NOMO-1 treated with dmso at 0.1 percent for 144 hours (cell line): ENCODE data around the gene KLHL18.
"Not testable (repeated sequence)": the region's sequence is repeated elsewhere in the genome, so short reads cannot be mapped to it uniquely, and the experiment has no call there.

Experiments used
- DNase-seq: peaks from one replicate; lab custom pipeline; 2025; ENCODE audit not compliant: unreplicated experiment; lab: John Stamatoyannopoulos, UW

The KLHL18 gene

DNA sequence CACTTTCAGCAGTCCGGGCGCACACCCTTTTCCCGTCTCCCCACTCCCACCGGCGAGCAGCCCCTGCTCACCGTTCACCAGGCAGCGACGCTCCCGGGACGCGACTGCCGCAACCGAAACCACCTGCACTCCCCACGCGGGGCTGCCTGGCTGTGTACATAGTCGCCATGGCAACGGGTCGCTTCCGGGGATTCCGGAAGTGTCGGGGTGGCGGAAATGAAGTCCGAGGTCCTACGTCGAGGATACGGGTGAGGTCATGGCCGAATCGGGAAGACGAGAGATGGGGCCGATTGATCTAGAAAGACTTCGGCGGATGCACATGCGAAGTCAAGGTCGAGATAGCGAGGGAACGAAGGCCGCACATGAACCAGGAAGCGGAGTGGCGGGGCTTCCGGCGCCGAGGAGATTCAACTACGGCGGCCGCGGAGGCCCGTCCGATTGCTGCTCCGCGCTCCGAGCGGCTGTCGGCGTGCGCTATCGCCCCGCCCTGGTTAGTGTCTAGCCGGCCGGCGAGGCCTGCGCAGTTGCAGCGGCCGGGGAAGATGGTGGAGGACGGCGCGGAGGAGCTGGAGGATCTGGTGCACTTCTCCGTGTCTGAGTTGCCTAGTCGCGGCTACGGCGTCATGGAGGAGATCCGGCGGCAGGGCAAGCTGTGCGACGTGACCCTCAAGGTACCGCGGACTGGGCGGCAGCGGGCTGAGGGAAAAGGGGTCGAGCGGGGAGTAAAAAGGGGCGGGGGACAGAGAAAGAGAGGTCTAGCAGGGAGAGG, at the start of gene KLHL18, which contains the start of gene KIF9:
KLHL18 (plus strand) TSS at position 521 of the 769 bp plus-strand sequence; CDS start at position 543, 22 bp downstream.
KIF9 (minus strand) TSS at position 376 of the 769 bp plus-strand sequence. CDS start 5,425 bp downstream, outside the sequence.
- peak; percentile 95 for DNase-seq

DNA sequence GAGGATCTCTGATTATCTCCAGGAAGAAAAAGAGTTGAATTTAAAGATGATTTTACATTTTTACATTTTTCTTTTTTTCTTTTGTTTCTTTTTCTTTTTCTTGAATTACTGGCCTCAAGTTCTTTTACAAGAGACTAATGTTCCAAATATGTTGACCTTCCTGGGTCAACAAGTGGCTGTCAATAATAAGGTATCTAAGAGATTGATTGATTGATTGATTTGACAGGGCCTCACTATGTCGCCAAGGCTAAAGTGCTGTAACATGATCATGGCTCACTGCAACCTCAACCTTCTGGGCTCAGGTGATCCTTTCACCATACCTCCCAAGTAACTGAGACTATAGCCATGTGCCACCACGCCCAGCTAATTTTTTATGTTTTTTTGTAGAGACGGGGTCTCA, 44.7 kb upstream of the KLHL18 start:
- no peak for DNase-seq

DNA sequence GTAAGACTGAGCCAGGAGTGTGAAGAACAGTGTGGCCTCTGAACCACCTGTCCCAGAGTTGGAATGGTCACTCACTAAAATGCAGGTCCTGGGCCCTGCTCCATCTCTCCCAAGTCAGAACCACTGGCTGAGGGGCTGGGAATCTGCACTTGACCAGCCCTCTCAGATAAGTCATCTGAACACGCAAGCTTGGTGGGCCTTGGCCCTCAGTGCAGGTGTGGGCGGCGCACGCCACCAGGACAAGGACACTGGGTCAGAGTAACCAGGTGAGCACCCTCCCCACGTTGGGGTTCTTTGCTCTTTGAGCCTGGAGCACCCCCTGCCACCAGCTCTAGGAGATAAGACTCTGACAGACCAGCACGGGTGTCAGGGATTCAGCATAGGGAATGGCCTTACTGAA, 42.8 kb upstream of the KLHL18 start:
- DNase-seq: no peak

DNA sequence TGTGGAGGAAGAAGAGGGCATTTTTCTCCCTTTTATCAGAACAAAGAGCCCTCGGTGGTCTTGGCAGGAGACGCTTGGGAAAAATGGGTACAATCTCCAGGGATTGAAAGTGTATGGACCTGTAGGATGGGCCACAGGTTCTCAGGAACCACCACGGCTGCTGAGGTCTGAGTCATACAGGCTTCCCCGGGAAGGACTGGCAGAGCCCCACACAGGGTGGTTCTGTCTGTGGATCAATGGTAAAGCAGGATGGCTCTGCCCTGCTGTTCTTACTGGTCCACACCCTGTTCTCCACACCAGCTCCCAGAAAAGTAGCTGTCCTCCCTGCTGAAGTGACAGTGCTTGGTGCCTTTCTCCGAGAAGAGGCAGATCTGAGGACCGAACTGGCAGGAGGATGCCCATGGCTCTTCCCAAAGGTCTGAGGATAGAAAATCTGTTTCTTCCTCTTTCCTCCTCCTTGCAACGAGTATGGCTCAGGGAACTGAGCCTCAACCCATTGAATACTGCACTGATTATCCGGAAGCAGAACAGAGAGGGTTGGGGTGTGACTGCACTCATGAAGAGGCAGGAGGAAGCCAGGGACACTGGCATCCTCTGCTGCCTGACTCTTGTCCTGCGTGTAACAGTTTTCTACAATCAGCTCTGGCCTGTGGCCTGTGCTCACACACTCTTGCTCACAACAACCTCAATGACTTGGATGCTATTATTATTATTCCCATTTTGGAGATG, 39.2 kb upstream of the KLHL18 start:
- DNase-seq: no peak

DNA sequence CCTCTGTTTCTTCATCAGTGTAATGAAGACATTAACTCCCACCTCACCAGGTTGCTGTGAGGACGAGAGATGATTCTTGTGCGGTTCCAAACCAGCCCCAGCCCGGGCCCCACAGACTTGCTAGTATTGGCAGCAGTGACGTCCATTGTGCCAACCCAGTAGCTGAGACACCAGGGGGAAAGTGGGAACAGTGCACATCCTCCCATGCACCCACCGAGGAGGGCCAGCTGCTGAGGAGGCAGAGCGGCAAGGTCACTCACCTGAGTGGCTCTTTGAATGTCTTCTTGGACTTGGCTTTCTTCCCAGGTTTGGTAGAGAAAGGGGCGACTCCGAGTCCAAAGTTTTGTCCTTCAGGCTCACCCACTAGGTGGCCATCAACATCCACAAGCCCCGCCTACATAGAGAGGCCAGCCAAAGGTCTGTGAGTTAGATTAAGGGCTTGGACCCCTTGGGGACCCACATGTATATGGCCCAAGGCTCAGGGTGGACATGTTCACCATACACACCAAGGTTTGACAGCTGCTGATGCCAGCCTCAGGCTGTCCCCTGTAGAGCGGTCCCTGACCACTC, 38.1 kb upstream of the KLHL18 start:
- DNase-seq: no peak

DNA sequence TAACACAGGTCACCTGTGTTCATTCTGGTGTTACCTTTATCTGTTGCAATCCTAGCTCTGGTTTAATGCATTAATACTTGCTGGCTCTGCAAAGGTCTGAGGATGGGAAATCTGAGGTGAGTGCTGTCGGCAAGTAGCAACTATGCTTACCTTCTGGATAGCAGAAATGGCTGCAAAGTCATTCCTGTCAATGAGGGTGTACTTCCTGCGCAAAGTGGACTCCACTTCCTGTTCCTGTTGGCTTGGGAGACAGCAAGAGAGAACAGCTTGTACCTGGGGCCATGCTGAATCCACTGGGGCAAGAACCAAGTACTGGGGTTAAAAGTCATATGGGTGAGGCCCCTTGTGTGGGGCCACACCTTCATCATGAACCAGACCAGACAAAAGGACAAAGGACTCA, 37.5 kb upstream of the KLHL18 start:
- no peak for DNase-seq

DNA sequence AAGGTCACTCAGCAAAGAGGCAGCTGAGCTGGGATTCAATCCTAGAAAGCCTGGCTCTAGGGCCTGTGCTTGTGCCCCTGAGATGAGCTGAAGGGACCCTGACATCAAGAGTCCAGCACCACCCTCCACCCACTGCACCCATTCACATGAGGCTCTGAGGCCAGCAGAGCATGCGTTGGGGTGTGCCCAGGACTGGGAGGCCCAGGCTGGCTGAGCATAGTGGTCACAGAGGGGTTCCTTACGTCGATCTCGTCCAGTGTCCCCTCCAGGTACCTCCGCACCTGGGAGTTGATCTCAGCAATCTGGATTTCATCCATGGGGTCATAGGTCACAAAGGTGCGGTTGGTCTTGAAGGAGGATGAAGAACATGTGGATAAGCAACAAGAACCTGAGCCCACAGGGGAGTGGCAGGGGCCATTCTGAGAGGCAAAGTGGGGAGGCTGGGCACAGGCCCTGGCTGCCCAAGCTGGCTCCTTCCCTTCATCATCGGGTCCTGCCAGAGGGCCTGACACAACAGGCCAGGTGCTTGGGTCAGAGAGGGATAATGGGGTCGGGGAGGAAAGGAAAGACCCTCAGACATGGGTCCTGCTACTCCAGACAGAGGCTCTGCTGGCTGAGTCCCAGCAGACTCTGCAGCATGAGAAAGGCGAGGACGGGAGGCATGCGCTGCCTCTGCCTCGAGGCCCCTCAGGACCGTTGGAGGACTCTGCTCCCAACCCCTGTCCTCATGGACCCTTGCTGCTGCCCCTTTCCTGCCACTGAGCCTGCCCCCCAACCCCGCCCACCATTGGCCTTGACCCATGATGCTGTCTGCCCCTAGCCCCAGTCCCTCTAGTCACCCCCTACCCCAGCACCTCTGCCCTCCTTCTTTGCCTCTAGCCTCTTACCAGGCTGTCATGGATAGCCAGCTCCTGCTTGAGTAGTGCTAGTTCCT, 35.3 kb upstream of the KLHL18 start:
- DNase-seq: no peak

DNA sequence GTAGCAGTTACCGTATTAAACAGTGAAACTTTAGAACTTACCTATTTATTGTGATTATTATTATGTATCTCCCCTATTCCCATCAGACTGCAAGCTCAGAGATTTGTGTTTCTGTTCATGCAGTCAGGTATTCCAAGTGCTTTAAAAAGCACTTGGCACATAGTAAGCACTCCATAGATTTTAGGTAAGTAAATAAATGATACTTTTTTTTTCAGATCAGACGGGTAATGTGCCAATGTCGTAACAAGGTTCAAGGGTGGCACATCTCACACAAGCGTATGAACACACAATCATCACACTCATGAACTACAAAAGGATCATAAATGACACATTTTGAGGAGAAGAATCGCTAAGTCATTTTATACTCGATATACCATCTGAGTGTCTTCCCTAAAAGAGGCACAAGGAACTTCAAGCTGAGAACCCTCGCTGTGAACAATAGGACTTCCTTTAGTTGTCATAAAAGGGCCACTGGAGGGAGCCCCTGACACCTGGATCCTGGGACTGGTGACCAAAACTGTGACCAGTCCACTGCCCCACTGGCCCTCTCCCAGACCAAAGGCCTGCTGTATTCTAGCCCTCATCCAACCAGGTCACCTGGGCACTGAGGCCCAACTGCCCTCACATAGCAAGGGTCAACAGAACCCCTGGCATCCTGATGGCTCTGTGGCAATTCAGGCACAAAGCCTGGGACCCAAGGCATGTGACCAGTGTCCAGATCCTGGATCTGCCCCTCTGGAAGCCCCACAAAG, 32.3 kb upstream of the KLHL18 start:
- DNase-seq: no peak

DNA sequence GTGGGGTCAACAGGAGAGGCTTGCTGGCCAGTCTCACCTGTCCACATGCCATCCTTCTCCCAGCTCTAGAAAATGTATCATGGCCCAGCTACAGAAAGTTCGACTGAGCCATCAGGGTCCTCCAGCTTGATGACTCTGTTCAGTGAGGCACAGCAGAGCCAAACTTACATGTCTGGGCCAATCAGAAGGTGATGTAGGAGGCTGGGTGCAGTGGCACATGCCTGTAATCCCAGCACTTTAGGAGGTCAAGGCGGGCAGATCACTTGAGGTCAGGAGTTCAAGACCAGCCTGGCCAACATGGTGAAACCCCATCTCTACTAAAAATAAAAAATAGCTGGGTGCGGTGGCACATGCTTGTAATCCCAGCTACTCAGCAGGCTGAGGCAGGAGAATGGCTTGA, 31.7 kb upstream of the KLHL18 start:
- DNase-seq: not testable (repeated sequence)

DNA sequence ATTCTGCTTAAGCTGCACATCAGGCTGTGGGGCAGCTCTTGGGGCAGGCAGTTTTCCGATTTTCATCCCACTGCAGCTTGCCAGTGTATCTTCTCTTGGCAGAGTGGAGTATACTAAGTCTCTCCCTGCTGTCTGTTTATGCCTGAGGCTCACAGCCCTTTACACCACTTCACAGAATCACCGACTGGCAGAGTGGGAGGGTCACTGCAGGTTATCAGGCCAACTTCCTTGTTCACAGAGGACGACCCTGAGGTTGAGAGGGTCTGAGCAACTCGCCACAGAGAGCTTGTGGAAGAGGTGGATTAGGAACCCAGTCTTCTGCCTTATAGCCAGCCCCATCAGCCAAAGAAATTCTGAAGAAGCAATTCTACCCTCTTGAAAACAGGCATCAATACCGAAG, 31.1 kb upstream of the KLHL18 start:
- DNase-seq: no peak

DNA sequence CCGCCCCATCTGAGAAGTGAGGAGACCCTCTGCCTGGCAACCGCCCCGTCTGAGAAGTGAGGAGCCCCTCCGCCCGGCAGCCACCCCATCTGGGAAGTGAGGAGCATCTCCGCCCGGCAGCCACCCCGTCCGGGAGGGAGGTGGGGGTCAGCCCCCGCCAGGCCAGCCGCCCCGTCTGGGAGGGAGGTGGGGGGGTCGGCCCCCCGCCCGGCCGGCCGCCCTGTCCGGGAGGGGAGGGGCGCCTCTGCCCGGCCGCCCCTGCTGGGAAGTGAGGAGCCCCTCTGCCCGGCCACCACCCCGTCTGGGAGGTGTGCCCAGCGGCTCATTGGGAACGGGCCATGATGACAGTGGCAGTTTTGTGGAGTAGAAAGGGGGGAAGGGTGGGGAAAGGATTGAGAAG, 26.4 kb upstream of the KLHL18 start:
- DNase-seq: not testable (repeated sequence)

DNA sequence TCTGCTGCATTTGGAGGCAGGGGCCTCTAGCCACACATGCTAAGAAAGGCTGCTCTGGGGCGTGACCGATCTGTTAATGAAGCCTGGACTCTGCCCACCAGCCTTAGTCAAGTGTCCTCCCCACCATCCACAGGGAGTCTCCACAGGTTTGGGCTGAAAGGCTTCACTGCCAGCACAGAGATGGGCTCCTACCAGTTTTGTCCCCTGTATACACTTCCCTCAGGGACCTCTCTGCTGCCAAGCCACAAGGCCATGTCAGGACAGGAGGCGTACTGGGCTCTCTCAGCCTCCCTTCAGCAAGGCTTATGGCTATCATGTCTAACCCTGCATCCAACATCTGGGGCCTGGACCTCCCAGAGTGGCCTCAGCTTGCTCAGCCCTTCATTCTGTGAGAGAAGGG, 23.6 kb upstream of the KLHL18 start:
- DNase-seq: no peak

DNA sequence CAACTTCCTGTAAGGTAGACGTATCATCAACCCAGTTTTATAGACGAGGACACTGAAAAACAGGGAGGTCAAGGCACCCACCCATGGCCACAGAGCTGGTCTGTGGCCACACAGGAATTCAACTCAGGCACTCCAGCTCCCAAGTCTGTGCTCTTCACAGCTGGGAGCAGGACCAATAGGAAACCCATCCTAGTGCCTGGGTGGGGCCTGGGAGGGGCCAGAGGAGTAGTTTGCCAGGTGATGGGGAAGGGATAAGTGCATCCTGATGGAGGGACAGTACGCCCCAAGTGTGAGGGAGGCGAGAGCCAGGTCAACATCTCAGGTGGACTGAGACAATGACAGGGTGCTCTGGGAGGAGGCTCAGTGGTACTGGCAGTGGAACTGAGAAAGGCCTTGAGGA, 22.1 kb upstream of the KLHL18 start:
- DNase-seq: no peak

DNA sequence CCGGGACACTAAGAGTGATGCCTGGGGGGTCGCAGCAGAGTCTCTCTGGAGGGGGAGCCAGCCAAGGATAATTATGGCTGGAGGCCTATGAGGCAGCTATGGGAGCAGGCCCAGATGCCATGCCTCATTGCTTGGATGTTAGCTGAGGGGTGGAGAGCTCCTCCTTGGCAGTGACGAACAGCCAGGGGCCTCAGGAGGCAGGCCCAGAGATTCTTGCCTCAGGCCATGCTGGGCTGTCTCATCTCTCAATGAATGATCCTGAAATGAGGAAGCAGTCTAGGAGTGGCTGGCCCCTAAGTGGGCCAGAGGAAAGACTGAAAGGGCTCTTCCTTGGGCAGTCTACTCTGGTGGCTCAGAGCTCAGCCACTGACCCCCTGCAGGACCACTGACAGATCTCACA, 21.4 kb upstream of the KLHL18 start:
- DNase-seq: no peak

DNA sequence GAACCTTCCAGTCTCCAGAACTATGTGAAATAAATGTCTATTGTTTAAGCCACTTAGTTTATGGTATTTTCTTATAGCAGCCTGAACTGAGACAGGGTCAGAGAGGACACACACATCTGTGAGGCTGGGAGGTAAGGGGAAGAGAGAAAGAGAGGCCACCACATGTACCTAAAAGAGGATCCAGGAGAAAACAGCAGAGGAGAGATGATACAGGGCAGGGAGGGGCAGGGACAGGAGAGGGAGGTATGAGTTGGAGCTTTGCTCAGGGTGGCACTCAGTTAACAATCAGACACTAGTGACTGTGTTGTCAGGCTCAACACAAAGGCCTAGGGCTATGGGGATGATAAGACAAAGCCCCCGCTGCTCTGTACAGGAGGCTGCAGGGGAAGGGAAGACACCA, 17.7 kb upstream of the KLHL18 start:
- DNase-seq: no peak

DNA sequence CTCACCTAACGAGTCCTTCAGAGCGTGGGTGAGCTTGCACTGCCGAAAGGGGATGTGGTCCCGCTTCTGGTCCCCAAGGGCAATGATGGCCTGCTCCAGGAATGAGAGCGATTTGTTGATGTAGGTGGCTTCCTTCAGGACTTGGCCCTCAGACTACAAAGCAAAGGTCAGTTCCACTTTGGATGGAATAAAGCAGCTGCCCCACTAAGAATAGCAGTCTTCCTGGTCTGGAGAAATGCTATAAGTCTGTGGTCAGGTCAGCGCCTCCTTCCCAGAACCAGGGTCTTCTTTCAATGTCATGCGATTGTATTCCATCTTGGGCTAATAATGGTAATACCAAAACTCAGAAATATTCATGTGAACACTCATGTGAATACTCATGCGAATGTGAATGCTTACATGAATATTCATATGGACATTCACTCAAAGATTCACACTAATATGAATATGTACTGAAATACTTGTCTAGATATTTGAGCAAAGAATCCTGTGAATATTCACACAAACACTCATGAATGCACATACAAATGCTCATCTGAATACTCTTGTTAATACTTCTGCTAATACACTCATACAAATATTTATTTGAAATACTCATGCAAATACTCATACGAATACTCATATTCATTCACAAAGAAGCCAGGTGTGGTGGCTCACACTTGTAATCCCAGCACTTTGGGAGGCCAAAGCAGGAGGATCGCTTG, 16.9 kb upstream of the KLHL18 start:
- DNase-seq: no peak

DNA sequence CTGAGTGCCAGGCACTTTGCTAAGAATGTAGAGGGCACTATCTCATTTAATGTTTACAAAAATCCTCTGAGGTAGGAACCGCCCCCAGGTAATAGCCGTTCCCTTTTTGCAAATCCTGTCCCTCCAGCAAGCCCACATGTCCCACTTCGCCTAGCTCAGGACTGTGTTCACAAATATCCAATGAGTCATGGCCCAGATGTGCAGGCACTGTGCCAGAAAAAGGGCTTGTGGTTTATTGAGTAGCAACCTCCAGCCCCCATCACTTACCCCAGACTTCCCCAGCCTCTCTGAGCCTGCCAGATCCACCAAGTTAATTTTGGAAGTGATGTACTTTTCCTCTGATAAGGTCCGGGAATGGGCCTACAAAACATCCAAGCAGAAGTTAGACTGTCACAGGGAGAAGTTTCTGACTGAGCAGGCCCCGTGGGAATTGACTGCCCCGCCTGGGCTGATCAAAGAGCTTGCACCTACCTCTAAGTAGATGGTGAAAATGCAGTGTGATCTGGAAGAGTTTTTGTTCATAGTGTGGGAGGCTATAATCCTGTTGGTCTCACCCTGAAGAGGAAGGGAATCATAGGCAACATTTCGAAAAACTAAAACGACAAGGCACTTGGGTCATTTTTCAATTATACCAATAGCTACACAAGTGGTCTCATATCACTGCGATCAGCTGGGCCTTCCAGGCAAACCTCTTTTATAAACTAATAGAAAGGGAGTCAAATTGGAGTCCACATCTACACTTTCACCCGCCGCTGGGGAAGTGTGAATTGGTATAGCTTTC, 15.8 kb upstream of the KLHL18 start:
- DNase-seq: peak; percentile 36

DNA sequence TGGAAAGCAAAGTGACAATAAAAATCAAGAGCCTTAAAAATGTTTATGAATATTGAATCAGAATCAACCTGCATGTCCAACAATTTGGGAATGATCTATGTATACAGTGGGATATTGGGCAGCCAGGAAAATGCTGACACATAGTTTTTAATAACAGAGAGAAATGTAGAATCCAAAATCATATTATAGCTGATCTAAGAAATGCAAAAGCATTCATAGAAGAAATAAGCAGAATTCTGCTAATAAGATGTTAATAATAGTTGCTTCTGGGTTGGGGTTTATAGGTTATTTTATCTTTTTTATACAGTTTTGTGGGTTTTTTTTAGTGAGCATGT, 15.3 kb upstream of the KLHL18 start:
- no peak for DNase-seq

DNA sequence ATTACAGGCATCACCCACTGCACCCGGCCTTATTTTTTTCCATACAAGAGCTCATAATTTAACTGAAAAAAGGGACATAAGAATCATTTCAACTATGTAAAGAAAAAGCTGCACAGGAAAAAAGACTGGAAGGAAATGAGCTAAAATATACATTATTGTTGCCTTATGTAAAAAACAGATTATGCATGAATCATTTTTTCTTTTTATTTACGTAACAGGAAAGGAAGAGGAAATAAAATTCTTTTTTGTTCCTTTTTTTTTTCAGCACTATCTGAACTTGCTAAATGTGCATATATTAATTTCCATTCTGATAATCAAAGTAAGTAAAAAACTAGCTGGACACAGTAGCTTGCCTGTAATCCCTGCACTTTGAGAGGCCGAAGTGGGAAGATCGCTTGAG, 12.2 kb upstream of the KLHL18 start:
- no peak for DNase-seq
